HG03103 (cell line): ENCODE results near the gene NTN1.

Experiments used
- ATAC-seq: cut with Tn5 transposase; IDR thresholded peaks from one replicate; pipeline ENCODE4 v1.9.1; 2021; ENCODE audit warnings: low read depth; ENCODE audit not compliant: unreplicated experiment

NTN1 gene

DNA sequence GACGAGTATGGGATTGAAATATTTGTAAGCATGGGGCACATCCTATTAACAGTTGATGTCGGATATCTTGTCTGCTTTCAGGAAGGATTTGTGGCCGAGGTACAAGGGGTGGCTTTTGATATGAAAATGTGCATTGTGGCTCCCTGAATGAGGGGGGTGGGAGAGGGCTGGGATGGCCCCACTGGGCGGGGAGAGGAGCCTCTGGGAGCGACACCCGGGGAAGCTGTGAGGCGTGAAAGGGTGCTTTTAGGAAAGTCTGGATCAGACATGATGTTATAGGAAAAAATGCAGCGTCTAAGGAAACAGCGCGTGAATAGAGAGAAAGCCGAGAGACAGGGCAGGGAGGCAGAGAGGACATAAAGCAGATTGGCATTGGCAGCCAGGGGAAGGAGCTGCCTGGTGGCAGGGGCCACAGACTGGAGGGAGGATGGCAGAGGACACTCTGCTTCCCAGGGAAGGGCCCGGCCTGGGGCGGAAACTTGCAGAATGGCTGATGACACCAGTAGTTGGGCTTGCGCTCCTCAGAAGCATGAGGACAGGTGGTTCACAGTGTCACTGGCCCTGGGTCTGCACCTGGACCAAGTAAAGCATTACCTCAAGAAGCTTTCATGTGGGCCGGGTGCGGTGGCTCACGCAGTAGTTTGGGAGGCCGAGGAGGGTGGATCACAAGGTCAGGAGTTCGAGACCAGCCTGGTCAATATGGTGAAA is 95.7 kb downstream of the NTN1 start:
- no peak for ATAC-seq

DNA sequence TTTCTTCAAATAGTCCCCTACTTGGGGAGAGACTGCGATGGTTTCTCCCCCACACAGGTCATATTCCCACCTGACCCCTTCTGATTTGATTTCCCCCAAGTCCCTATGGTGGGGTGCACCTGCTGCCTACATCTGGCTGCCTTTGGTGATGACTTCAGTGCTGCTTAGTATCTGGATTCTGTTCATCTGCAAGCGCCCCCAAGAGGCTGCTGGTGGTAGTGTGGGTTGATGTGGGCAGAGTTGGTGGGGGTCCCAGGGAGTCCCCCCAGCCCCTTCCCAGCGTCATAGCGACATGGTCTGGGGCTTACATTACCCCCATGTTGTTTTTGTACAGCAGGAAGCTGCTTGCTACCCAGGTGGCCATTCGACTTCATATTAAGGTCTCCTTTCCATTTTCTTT is 99.2 kb downstream of the NTN1 start:
- ATAC-seq: no peak

DNA sequence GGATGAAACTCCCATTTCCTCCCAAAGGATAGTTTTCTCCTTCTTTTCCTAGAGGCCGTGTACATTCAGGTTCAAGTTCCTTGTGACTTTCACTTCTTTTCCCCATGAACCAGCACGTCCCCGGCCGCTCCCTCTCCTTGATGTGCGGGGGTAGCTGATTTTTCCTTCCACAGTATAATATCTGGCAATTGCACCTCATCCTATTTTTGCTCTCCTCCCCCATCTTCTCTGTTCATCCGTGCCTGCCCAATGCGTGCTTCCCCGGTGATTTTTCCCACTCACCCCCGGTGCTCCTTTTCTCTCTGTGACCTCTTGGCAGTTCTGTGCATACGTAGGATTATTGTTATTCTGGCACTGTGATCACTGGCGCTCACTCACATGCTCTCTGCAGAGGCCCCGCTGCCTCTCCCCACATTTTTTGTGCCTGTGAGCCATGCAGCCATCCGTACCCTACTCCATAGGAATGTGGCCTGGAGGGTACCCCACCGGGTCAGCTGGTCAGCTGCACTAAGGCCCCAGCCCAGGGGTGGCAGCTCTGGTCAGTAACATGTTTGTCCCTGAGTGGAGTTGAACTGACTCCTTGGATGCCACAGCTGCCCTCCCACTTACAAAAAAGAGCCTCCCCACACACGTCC is 100.0 kb downstream of the NTN1 start:
- no peak for ATAC-seq

DNA sequence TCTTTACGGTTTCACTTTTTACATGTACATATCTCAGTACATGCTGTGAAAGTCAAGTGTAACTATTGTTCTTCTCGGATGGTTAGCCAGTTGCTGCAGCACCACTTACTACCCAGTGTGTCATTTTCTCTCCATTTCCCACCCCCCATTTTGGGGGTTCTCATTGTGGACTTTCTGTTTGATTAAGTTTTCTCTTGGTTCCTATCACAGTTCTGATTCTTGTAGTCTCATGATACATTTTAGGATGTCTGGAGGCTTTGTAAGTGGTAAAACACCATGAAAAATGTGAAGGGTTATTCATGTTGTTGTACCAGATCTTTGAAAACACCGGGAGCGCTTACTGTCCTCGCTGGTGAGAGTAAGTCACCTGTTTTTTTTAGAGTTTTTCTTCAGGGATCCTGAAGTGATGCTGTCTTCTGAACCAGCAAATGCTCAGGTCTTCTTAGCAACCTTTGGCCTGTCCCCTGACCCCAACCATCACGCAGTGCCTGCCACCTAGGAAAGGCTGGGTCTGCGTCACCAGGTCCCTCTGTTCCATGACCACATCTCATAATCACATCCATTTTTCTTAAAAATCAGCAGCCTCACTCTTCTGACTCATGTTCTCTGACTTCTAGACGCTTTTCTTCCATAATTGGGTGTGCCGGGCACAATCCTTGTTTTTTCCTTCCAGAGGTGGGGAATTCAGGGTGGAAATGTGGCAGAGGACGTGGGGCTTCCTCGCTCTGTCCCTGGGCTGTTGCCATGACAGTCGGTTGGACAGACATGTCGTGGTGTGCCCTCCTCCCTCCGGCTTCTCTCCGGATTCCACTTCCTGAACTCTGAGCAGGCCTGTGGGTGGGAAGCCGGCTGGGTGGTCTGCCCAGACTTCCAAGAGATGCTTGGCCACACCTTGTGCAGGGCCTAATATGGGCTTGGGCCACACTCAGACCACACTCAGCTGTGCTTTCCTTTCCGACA is 102.6 kb downstream of the NTN1 start:
- no peak for ATAC-seq

DNA sequence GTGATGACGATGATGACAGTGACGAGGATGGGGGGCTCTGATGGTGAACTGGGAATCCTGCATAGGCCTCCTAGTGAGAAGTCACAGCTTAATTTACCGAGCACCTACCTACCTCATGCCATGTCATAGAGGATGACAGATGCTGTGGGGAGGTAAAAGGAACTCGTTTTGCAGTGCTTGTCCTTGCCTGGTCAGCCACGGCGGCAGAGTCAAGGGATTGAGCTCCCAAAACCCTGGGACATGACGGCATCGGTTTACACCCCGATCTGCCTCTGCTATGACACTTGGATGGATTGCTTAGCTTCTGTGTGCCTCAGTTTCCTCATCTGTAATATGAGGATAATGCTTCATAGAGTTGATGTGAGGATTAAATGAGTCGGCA is 103.2 kb downstream of the NTN1 start:
- ATAC-seq: no peak

DNA sequence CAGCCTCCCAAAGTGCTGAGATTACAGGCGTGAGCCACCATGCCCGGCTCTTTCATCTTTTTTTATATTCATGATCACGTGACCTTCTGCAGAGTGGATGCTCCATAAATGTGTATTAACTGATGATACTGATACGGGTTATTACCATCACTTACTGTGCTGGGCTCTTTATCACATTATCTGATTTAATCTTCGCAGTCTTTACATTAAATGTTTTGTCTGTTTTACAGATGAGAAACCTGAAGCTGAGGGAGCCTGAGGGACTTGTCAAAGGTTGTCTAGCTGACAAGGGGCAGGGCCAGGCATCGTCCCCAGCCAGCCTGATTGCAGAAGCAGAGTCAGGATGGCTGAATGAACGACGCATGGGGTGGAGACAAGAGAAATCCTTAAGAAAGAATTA is 104.4 kb downstream of the NTN1 start:
- ATAC-seq: no peak

DNA sequence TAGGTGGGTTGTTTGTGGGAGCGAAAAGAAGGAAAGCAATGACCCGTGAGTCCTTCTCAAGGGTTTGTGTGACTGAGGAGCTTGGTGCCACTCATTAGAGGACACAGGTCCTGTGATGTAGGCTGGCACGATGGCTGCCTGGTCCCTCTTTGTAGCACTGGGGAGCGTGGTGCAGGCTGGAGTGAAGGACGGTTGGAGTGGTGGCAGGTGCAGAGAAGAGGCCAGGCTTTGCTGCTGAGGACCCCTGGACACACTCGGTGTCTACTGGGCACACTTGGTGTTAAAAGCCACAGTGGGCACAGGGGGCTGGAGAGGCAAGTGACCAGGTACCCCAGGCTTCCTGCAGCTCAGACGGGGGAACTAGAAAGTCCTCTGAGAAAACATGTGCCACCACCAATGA is 106.0 kb downstream of the NTN1 start:
- no peak for ATAC-seq

DNA sequence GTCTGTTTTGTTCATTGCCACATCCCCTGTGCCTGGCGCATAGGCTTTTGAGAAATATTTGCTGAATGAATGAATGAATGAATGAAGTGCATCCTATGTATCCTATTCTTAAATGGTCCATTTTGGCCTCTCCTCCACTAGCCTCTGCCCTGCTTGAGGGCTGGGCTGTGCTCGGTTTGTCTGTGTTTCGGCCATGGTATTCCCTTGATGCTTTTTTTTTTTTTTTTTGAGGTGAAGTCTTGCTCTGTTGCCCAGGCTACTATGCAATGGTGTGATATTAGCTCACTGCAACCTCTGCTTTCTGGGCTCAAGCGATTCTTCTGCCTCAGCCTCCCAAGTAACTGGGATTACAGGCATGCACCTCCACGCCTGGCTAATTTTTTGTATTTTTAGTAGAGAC is 110.1 kb downstream of the NTN1 start:
- ATAC-seq: no peak

DNA sequence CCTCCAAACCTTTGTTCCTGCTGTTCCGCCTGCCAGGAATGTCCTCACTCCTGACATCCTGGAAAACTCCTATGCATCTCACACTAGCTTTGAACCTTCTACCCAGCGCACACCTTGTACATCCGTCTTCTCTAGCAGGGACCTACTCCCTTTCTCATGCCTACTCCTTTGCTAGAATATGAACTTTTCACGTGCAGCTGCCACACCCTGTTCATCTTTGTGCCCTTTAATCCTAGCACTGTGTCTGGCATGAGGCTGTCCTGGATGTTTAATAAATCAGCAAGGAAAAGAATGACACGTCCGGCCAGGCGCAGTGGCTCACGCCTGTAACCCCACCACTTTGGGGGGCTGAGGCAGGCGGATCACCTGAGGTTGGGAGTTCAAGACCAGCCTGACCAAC is 111.0 kb downstream of the NTN1 start:
- no peak for ATAC-seq

DNA sequence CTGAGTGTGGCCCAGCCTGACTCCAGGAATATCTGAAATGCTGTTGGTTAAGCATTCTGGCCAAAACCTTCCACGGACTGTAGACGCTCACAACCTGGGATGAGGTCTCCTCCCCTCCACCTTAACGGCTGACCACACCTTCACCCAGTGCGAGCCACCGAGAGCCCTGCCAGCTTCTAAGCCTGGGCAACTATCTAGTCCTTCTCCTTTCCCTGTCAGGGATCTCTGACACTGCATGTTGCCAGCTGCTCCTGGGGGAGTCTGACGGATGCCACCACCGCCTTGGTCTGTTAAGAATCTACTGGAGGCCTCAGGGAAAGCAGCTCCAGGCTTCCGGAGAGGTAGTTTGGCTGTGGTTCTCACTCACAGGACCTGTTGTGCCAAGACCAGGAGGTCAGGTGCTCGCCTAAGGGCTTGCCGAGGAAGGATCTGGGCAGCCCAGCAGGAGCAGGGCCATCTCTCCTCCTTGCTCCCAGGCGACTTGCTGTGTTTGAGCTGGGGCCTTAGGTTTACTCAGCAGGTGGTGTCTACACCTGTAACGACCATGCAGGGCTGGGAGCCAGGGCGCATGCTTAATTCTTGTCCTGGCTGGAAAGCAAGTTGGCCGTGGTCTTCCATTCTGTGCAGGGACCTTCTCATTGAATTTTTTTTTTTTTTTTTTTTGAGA is 111.8 kb downstream of the NTN1 start:
- no peak for ATAC-seq

DNA sequence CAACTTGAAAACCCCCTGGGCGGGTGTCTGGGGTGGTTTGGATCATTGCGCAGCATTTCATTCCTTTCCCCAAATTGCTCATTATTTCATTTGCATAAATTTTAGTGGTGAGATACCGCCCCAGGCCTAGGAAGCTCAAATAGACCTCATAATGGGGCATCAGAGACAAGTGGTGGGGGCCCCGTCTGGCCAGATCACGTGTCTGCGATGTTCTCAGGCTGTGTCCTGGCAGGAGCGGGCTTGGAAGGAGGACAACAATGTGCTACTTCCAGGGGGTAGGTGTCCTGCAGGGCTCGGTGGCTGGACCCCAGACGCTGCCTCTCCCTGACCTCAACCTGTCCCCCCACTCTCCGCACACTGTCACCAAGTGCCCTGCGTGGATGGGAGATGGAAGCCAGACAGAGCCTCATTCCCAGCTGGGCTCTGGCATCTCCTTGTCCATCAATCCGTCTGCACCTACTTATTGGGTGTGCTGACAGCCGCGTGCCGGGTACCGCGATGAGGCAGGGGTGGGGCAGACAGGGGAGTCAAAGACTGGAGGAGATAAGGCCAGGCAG is 116.9 kb downstream of the NTN1 start:
- no peak for ATAC-seq

DNA sequence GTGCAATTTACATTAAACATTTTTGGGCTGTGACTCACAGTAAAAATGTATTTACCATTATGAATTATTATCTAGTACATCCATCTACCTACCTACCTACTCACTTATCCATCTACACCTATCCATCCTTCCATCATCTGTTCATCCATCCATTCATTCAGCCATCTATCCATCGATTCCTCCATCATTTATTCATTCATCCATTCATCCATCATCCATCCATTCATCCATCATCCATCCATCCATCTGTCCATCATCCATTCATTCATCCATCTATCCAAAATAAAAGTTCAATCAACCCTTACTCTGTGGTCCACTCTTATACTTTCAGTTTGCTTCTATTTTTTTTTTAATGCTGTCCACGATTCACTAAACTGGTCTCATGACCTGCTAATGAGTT is 118.4 kb downstream of the NTN1 start:
- ATAC-seq: no peak

DNA sequence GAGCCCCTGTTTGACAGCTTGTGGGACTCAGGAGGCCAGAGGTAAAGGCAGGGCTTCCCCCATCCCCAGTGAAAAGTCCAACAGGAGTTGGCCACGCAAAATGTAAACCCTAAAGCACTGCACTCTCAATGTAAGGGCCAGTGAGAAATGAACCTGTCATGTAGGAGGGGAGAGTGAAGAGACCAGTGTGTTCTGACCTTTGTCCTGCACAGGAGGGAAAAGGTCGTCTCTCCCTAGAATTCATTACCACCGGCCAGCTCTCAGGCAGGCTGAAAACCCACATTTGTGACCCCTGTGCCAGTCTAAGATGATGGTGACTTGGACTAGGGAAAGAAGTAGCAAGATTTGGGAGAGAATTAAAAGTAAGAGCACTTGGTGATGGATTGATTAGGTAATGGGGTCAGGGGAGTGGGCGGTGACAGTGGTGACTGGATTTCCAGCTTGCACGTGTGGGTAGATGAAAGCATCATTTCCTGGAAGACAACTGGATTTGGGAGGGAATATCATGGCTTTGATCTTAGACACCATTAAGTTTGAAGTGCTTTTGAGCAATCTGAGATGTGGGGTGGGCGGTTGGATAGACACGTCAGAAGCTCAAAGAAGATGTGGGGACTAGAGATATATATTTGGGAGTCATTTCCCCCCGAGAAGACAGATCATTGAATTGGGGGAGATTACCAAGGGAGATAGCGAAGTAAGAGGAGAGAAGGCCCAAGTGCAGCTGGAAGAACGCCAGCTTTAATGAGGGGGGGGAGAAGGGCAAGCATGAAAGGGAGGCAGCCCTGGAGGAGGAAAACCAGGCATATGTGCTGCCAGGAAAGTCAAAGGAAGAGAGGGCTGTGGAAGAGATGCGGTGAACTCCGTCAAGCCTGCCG is 119.5 kb downstream of the NTN1 start:
- ATAC-seq: no peak

DNA sequence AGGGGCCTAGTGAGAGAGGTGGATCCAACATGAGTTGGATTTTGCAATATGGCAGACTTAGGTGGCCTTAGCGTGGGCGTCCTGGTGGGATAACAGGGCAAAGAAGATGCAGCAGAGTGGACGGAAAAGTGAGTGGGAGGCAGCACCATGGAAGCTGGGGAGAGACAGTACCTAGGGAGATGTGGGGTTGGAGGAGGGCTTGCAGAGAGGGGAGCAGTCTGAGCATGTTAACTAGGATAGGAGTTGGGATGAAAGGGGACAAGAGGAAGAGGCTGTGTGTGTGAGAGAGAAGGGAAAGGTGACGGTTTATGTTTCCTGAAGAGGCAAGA is 120.1 kb downstream of the NTN1 start:
- no peak for ATAC-seq

DNA sequence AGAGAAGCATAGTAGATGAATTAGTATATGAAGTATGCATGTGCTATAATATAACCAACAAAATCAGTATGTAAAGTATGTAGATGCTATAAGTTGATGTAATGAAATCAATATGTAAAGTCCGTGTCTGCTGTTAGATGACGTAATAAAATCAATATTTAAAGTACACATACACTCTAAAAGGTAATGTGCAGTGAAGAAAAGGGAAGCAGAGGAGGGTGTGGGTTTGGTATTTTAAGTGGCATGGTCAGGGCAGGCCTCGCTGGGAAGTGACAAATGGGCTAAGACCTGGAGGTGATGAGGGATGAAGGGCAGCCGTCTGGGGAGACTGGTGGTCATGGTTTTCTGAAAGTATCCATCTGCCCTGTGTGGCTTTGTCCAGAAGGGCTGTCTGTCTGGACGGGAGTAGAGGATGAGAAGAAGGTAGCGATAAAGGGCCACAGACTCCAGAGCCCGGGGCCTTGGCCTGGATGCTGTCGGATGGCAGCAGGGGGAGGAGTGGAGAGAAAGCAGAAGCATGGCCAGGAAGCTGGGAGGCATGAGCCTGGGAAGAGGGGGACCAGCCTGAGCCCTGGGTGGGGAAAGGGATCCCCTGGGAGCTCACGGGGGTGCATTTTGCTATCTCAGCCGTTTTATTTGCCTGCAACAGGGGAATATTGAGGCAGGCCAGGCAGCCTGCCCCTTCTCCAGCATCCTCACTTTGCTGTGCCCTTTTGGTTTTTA is 121.6 kb downstream of the NTN1 start:
- no peak for ATAC-seq

DNA sequence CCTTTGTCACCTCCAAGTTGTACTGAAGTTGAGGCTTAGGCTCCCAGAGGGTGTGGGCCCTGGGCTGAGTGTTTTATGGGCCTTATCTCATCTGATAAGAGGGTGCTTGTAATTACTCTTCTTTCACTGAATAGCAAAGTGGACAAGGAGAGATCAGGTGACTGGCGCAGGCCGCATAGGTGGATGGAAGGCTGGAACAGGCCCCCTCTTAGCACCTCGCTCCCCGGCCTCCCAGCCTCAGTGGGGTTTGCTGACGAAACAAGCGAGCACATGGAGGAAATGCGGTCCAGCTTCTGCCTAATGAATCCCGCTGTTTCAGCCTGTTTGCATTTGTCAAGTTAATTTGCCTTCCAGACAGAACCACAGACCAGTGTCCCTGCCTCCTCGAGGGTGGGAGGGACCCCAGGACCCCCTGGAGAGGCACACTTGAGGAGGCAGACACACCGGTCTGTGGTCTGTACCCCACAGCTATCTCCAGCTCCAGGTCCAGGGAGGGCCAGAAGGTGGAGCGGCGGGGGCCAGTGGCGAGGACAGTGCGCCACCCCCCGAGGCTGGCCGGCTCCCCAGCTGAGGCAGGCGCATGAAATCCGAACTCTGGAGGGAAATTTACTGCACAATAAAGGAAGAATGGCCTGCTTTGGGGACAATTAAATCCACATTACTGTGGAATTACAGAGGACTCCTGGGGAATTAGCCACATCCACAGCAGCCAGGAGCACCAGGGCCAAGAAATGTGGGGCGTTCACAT is 123.4 kb downstream of the NTN1 start:
- ATAC-seq: no peak

DNA sequence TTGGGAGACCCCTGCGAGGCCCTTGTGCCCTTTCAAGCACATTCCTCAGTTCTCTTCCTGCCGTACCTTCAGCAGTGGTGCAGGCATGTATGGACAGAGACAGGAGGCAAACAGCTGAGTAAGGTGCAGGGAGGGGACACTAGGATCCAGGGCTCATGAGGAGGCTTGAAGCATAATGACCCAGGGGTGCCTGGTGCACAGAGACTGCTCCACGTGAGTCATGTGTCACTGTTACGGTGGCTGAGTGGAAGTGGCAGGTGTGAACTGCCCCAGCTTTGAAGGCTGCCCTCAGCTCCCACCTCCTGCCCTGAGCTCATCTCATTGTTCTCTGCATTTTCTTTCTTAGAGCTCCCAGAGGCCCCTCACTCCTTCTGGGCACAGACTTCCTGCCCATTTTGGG is 124.8 kb downstream of the NTN1 start:
- ATAC-seq: no peak

DNA sequence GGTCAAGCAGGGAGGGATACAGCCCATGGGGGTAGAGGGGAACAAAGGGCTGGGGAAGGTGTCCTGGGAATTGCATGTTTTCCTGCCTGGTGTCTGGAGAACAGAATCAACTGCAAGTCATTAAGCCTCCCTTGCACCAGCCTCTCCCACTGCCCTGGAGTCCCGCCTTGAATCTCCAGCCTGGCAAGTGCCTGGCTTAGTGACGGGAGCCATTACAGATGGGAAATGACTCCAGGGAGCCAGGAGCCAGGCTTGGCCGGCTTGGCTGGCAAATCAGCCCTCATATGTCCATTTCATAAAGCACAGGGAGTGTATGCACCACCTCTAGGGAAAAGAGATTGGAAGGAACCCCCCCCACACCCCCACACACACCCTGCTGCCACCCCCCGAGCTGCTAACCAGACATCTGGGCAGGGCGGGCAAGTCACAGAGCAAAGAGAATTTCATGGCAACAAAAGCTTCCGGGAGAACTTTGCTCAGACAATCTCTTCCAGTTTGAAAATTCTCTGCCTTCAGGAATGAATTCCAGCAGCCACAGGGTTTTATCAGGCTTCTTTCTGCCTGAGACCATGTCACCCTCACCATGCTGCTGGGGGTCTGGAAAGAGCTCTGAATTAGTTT is 127.7 kb downstream of the NTN1 start:
- ATAC-seq: no peak
